GM12874 (cell line): ENCODE results near the gene SEPHS2.

Source experiments
- TF ChIP-seq, protein P1 (sequence below): IDR thresholded peaks from 2 replicates; pipeline ENCODE4 v1.5.1; 2011; ENCODE audit warnings: low read depth, mild to moderate bottlenecking, control low read depth, low read length, moderate library complexity; ENCODE audit not compliant: insufficient read depth

The SEPHS2 gene

DNA sequence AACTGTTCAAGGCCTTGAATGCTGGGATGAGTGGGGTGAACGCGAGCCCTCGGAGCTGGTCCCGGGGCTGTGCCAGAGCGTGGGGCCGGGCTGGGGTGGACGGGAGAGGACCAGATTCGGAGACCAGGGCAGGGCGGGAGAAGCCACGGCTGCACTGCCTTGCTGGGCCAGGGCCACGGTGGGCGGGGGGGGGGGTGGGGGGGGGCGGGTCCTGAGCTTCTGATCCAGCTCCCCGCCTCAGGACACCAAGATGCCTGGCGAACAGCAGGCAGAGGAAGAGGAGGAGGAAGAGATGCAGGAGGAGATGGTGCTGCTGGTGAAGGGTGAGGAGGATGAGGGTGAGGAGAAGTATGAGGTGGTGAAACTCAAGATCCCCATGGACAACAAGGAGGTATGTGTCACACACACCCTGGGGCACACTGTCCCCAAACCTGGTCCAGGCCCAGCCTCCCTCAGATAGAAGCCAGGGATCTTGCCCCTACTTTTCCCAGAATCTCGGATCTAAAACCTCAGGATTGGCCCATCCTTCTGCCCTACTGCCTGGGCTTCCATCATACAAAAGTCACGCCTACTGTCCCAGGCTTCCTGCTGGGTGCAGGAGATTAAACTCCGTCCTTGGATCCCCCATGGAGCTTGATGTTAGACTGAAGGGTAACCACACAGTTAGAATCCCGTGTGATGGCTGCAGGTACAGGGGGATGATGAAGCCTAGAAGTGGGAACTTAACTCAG is 37.7 kb downstream of the SEPHS2 start:
- TF ChIP-seq, protein P1, sequence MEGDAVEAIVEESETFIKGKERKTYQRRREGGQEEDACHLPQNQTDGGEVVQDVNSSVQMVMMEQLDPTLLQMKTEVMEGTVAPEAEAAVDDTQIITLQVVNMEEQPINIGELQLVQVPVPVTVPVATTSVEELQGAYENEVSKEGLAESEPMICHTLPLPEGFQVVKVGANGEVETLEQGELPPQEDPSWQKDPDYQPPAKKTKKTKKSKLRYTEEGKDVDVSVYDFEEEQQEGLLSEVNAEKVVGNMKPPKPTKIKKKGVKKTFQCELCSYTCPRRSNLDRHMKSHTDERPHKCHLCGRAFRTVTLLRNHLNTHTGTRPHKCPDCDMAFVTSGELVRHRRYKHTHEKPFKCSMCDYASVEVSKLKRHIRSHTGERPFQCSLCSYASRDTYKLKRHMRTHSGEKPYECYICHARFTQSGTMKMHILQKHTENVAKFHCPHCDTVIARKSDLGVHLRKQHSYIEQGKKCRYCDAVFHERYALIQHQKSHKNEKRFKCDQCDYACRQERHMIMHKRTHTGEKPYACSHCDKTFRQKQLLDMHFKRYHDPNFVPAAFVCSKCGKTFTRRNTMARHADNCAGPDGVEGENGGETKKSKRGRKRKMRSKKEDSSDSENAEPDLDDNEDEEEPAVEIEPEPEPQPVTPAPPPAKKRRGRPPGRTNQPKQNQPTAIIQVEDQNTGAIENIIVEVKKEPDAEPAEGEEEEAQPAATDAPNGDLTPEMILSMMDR, result no peak

DNA sequence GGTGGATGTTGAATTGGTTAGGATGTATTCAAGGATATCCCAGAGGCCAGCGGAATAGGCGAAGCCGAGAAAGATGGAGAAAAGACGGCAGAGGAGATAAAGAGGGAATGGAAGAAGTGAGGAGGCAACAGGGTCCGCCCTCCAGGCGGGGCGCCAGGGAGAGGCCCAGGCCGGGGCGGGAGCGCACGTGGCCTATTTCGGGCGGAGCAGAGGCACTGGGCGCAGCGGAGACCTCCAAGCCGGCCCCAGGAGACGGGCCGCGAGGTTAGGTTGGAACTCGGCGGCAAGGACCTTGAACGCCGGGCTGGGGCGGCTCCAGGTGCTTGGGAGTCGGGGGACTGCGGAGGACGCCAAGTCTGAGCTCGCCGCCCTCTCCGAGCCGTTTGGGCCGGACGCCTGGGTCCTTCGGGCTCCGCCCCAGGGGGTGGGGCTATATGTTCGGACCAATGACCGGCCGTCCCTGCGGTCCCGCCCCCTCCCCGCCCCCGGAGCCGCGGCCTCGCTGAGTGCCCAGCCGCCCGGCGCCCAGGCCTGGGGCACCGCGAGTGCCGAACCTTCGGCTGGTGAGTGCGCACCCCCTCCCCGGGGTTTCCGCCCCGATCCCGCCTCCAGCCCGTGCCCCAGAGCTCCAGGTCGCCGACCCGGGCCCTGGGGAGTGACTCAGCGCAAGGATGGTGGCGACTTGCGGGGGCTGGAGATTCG is 38.4 kb downstream of the SEPHS2 start, which contains the start of gene ZNF771:
TSS of gene ZNF771 (plus strand) at position 505 of the 702 bp plus-strand sequence. CDS start 448 bp downstream, outside the sequence.
- TF ChIP-seq, protein P1, result 0 out of 2 replicates have a peak, but pooled peaks have one; percentile 5

DNA sequence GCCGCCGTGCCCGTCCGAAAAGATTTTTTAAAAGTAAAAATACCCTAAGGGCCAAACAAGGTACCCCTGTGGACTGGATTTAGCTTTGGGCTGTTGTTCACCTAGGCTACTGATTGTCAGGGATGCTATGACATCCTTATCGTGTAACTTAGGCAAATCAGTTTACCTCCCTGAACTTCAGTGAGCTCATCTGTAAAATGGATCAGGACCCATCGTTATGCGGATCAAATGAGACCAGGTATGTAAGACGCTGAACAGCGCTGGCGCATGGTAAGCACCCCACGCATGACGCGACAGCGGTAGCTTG is 38.9 kb downstream of the SEPHS2 start:
- TF ChIP-seq, protein P1, result no peak

DNA sequence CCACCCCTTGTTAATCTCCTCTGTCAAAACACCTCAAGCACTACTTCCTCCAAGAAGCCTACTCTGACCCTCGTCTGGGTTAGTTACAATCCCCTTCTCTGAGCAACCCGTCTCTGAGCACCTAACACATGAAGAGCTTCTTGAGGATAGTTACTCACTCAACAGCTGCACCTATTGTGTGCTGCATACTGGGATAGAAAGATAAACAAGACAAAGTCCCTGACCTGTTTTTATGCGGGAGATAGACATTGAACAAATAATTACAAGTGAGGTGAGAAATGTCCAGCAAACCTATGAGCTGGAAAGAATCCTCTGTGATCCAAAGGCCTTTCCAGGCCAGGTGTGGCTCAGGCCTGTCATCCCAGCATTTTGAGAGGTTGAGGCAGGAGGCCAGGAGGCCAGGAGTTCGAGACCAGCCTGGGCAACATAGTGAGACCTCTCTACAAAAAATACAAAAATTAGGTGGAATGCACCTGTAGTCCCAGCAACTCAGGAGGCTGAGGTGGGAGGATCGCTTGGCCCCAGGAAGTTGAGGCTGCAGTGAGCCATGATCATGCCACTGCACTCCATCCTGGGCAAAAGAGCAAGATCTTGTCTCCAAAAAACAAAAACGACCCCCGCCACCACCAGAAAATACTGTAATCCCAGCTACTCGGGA is 43.8 kb downstream of the SEPHS2 start:
- TF ChIP-seq, protein P1, result no peak

DNA sequence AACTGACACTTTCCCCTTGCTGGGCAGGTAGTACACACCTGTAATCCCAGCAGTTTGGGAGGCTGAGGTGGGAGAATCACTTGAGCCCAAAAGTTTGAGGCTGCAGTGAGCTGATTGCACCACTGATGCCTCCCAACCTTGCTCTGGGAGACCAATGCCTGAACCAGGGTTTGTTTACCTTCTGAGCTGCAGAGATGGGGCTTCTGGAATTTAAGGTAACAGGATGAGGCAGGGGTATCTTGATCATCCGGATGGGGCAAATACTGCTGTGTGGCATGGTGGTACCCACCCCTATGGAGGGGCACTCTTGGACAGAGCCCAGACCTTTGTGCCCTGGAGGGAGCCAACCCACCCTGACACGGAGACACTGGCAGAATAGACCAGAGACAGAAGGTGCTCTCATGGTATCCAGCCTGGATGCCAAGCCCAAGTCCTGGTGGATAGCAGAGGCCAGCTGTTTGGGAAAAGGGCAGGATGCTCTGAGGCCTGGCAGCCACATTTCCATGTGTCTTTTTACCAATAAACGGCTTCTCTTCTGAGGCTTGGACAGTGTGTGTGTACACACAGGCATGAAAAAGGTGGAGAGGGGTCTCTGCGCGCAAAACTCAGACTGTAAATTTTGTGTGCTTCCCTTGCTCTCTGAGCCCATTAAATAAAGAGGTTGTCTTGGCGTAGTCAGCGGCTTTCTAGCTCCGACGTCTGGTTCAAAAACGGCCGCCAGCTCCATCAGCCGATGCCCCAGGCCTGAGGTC is 46.1 kb downstream of the SEPHS2 start:
- TF ChIP-seq, protein P1, result no peak

DNA sequence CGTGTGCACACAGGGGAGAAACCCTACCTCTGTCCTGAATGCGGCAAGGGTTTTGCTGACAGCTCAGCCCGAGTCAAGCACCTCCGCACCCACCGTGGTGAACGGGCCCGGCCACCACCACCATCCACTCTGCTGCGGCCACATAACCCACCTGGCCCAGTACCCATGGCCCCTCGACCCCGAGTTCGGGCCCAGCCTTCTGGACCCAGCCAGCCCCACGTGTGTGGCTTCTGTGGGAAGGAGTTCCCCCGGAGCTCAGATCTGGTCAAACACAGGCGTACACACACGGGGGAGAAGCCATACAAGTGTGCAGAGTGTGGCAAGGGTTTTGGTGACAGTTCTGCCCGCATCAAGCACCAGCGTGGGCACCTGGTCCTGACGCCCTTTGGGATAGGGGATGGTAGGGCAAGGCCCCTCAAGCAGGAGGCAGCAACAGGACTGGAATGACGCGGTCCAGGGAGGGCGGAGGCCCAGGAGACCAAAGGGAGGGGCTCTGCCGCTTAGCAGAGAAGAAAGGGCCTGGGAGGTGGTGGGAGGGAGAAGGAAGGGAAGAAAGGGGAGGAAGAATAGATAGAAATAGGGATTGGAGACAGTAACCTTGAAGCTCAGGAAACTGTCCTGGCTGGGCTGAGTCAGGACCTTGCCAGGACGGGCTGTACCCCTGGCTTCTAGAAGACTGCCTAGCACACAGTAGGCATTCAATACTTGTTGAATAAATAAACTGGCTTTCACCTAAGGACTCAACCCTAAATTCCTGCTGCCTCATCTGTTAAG is 46.8 kb downstream of the SEPHS2 start:
- TF ChIP-seq, protein P1, result no peak
